WTC11 (cell line): ENCODE measurements around the gene TLNRD1. TPM values are rescaled to one million over a fixed set of nuclear protein-coding genes. Genes with fewer than 3 reads are reported as not detected.

Source experiments
- ATAC-seq: fragments of 200-7000 bp; cut with Tn5 transposase; 2 replicates; pipeline ENCODE4 v1.10.0; 2021; ENCODE audit warnings: mild to moderate bottlenecking, moderate library complexity
- CTCF ChIA-PET: fragments of 300-600 bp; sonication (Branson Sonifier 250); formaldehyde crosslinking; loops from one replicate; lab custom pipeline; 2021; ENCODE audit warnings: antibody characterized with exemption; lab: Charles Lee
- POLR2A ChIA-PET: fragments of 350-600 bp; sonication (Branson Sonifier 250); formaldehyde crosslinking; loops from one replicate; lab custom pipeline; 2021; ENCODE audit warnings: antibody characterized with exemption; lab: Charles Lee
- DNase-seq: peaks from one replicate; pipeline ENCODE4 v3.0.0; 2021; ENCODE audit warnings: low spot score
- H3K27ac Mint-ChIP-seq: 2 replicates; pipeline ENCODE4 v1.8.0; 2021; ENCODE audit warnings: mixed read lengths
- H3K27me3 Mint-ChIP-seq: 2 replicates; pipeline ENCODE4 v1.8.0; 2021; ENCODE audit warnings: low read depth, mild to moderate bottlenecking, moderate library complexity, mixed read lengths
- H3K36me3 Mint-ChIP-seq: 2 replicates; pipeline ENCODE4 v1.8.0; 2021; ENCODE audit warnings: mixed read lengths
- H3K4me1 Mint-ChIP-seq: 2 replicates; pipeline ENCODE4 v1.8.0; 2022; ENCODE audit warnings: mixed read lengths
- H3K4me3 Mint-ChIP-seq: 2 replicates; pipeline ENCODE4 v1.8.0; 2021; ENCODE audit warnings: mild to moderate bottlenecking, moderate library complexity, mixed read lengths
- H3K9me3 Mint-ChIP-seq: 2 replicates; pipeline ENCODE4 v1.8.0; 2021; ENCODE audit warnings: mixed read lengths
- CBFB ChIP-seq: sonication (generic); formaldehyde crosslinking; IDR thresholded peaks from 2 replicates; pipeline ENCODE4 v1.8.1; 2022; ENCODE audit warnings: mild to moderate bottlenecking, low read depth, missing genetic modification reagents
- ETV6 ChIP-seq: sonication (generic); formaldehyde crosslinking; IDR thresholded peaks from 2 replicates; pipeline ENCODE4 v1.8.1; 2022; ENCODE audit warnings: mild to moderate bottlenecking, missing genetic modification reagents
- JUN ChIP-seq: sonication (generic); formaldehyde crosslinking; IDR thresholded peaks from 2 replicates; pipeline ENCODE4 v1.8.0; 2023; ENCODE audit warnings: mild to moderate bottlenecking, missing genetic modification reagents
- NFATC4 ChIP-seq: fragments of 250-450 bp; sonication (Bioruptor Pico); IDR thresholded peaks from 2 replicates; pipeline ENCODE4 v1.9.0; 2021; ENCODE audit warnings: mild to moderate bottlenecking
- PREB ChIP-seq: sonication (generic); formaldehyde crosslinking; IDR thresholded peaks from 2 replicates; pipeline ENCODE4 v1.8.1; 2022; ENCODE audit warnings: mild to moderate bottlenecking, missing genetic modification reagents, moderate library complexity, borderline replicate concordance
- RELA ChIP-seq: sonication (generic); formaldehyde crosslinking; IDR thresholded peaks from 2 replicates; pipeline ENCODE4 v1.8.1; 2022; ENCODE audit warnings: missing genetic modification reagents, mild to moderate bottlenecking, borderline replicate concordance
- SMAD3 ChIP-seq: sonication (generic); formaldehyde crosslinking; IDR thresholded peaks from 2 replicates; pipeline ENCODE4 v1.8.0; 2022; ENCODE audit warnings: missing genetic modification reagents, mild to moderate bottlenecking, borderline replicate concordance
- SOX15 ChIP-seq: fragments of 250-450 bp; sonication (Bioruptor Pico); IDR thresholded peaks from 2 replicates; pipeline ENCODE4 v1.9.0; 2021; ENCODE audit warnings: mild to moderate bottlenecking
- TP53 ChIP-seq: sonication (generic); formaldehyde crosslinking; IDR thresholded peaks from 2 replicates; pipeline ENCODE4 v1.8.1; 2023; ENCODE audit warnings: mild to moderate bottlenecking, missing genetic modification reagents
- ZNF138 ChIP-seq: sonication (generic); formaldehyde crosslinking; conservative IDR thresholded peaks from 2 replicates; pipeline ENCODE4 v1.8.1; 2022; ENCODE audit warnings: mild to moderate bottlenecking, moderate library complexity, missing genetic modification reagents
- ZNF425 ChIP-seq: fragments of 250-450 bp; sonication (Bioruptor Pico); conservative IDR thresholded peaks from 2 replicates; pipeline ENCODE4 v1.9.0; 2021; ENCODE audit warnings: mild to moderate bottlenecking
- ZNF671 ChIP-seq: fragments of 250-450 bp; sonication (Bioruptor Pico); IDR thresholded peaks from 2 replicates; pipeline ENCODE4 v1.8.0; 2021; ENCODE audit warnings: mild to moderate bottlenecking
- total RNA-seq: library from RNA; stranded (reverse); gene quantifications from 3 replicates; pipeline ENCODE4 v1.2.3, GENCODE V29; 2021
- TF ChIP-seq, protein P1 (sequence below): fragments of 250-450 bp; sonication (Bioruptor Pico); IDR thresholded peaks from 2 replicates; pipeline ENCODE4 v1.8.0; 2021; ENCODE audit warnings: mild to moderate bottlenecking
- TF ChIP-seq, protein P2 (sequence below): fragments of 250-450 bp; sonication (Bioruptor Pico); IDR thresholded peaks from 2 replicates; pipeline ENCODE4 v1.9.0; 2021; ENCODE audit warnings: mild to moderate bottlenecking, borderline replicate concordance
- TF ChIP-seq, protein P3 (sequence below): sonication (generic); formaldehyde crosslinking; IDR thresholded peaks from 2 replicates; pipeline ENCODE4 v1.8.0; 2022; ENCODE audit warnings: mild to moderate bottlenecking, missing genetic modification reagents
- TF ChIP-seq, protein P4 (sequence below): sonication (generic); formaldehyde crosslinking; IDR thresholded peaks from 2 replicates; pipeline ENCODE4 v1.8.0; 2023; ENCODE audit warnings: mild to moderate bottlenecking, missing genetic modification reagents

TLNRD1 gene
- total RNA-seq, 1 experiment from 2014 or later: 26.7 TPM

- Mint-ChIP-seq H3K27me3 (no peaks in the 10 kb centered on the region), H3K36me3 (no peaks in the 10 kb centered on the region)
- no peak for TF ChIP-seq NFATC4 (CRISPR knock-in tag)
- no peak for TF ChIP-seq SOX15 (CRISPR knock-in tag)
- no peak for TF ChIP-seq TP53 (CRISPR knock-in tag)
- no peak for TF ChIP-seq ZNF671 (CRISPR knock-in tag)
- TF ChIP-seq, protein P1, sequence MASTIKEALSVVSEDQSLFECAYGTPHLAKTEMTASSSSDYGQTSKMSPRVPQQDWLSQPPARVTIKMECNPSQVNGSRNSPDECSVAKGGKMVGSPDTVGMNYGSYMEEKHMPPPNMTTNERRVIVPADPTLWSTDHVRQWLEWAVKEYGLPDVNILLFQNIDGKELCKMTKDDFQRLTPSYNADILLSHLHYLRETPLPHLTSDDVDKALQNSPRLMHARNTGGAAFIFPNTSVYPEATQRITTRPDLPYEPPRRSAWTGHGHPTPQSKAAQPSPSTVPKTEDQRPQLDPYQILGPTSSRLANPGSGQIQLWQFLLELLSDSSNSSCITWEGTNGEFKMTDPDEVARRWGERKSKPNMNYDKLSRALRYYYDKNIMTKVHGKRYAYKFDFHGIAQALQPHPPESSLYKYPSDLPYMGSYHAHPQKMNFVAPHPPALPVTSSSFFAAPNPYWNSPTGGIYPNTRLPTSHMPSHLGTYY (CRISPR knock-in tag): no peak
- no peak for TF ChIP-seq RELA (CRISPR knock-in tag)
- TF ChIP-seq ETV6 (CRISPR knock-in tag): no peak
- TF ChIP-seq ZNF425 (CRISPR knock-in tag): no peak
- no peak for TF ChIP-seq CBFB (CRISPR knock-in tag)
- TF ChIP-seq, protein P2, sequence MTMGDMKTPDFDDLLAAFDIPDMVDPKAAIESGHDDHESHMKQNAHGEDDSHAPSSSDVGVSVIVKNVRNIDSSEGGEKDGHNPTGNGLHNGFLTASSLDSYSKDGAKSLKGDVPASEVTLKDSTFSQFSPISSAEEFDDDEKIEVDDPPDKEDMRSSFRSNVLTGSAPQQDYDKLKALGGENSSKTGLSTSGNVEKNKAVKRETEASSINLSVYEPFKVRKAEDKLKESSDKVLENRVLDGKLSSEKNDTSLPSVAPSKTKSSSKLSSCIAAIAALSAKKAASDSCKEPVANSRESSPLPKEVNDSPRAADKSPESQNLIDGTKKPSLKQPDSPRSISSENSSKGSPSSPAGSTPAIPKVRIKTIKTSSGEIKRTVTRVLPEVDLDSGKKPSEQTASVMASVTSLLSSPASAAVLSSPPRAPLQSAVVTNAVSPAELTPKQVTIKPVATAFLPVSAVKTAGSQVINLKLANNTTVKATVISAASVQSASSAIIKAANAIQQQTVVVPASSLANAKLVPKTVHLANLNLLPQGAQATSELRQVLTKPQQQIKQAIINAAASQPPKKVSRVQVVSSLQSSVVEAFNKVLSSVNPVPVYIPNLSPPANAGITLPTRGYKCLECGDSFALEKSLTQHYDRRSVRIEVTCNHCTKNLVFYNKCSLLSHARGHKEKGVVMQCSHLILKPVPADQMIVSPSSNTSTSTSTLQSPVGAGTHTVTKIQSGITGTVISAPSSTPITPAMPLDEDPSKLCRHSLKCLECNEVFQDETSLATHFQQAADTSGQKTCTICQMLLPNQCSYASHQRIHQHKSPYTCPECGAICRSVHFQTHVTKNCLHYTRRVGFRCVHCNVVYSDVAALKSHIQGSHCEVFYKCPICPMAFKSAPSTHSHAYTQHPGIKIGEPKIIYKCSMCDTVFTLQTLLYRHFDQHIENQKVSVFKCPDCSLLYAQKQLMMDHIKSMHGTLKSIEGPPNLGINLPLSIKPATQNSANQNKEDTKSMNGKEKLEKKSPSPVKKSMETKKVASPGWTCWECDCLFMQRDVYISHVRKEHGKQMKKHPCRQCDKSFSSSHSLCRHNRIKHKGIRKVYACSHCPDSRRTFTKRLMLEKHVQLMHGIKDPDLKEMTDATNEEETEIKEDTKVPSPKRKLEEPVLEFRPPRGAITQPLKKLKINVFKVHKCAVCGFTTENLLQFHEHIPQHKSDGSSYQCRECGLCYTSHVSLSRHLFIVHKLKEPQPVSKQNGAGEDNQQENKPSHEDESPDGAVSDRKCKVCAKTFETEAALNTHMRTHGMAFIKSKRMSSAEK (CRISPR knock-in tag): no peak
- TF ChIP-seq, protein P3, sequence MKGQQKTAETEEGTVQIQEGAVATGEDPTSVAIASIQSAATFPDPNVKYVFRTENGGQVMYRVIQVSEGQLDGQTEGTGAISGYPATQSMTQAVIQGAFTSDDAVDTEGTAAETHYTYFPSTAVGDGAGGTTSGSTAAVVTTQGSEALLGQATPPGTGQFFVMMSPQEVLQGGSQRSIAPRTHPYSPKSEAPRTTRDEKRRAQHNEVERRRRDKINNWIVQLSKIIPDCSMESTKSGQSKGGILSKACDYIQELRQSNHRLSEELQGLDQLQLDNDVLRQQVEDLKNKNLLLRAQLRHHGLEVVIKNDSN: no peak
- TF ChIP-seq JUN (CRISPR knock-in tag): no peak
- TF ChIP-seq PREB: no peak
- no peak for TF ChIP-seq SMAD3 (CRISPR knock-in tag)
- TF ChIP-seq, protein P4, sequence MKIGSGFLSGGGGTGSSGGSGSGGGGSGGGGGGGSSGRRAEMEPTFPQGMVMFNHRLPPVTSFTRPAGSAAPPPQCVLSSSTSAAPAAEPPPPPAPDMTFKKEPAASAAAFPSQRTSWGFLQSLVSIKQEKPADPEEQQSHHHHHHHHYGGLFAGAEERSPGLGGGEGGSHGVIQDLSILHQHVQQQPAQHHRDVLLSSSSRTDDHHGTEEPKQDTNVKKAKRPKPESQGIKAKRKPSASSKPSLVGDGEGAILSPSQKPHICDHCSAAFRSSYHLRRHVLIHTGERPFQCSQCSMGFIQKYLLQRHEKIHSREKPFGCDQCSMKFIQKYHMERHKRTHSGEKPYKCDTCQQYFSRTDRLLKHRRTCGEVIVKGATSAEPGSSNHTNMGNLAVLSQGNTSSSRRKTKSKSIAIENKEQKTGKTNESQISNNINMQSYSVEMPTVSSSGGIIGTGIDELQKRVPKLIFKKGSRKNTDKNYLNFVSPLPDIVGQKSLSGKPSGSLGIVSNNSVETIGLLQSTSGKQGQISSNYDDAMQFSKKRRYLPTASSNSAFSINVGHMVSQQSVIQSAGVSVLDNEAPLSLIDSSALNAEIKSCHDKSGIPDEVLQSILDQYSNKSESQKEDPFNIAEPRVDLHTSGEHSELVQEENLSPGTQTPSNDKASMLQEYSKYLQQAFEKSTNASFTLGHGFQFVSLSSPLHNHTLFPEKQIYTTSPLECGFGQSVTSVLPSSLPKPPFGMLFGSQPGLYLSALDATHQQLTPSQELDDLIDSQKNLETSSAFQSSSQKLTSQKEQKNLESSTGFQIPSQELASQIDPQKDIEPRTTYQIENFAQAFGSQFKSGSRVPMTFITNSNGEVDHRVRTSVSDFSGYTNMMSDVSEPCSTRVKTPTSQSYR (CRISPR knock-in tag): no peak
- TF ChIP-seq ZNF138 (CRISPR knock-in tag): no peak
- TF ChIP-seq, all 79 proteins: peak for 0
- ATAC-seq (no peak), DNase-seq (no peak)
- H3K27ac Mint-ChIP-seq: no peak overlapping the region
- H3K4me1 Mint-ChIP-seq: no peaks in the 10 kb centered on the region
- no peaks in the 10 kb centered on the region for H3K9me3 Mint-ChIP-seq
- H3K4me3 Mint-ChIP-seq: no peak overlapping the region
- ChIA-PET POLR2A (no interaction called here), CTCF (interaction anchor here (1.0 kb wide), 1 partner anchor 222 kb away, joined by 4 read pairs; no protein-coding TSS in a partner anchor)
Observed at GRCh38 chr15:81043935-81044575, 43.3 kb downstream of the TLNRD1 start.
